ENCODE measurements around the gene CHST11.

Gene CHST11

GRCh38 chr12:104503191-104503590 is 46.4 kb downstream of the CHST11 start:
- no peak for DNase-seq (ENCODE audit: low read depth in 2 of 2)

- no peak for DNase-seq (ENCODE audit: low read depth in 2 of 2)
Observed at GRCh38 chr12:104504146-104504545, 47.4 kb downstream of the CHST11 start.

GRCh38 chr12:104505095-104505818 is 48.5 kb downstream of the CHST11 start:
- no peak for DNase-seq (ENCODE audit: low read depth in 2 of 2)

- DNase-seq (ENCODE audit: low read depth in 2 of 2): no peak
Observed at GRCh38 chr12:104506676-104507401, 50.1 kb downstream of the CHST11 start.

GRCh38 chr12:104507672-104508071 is 50.9 kb downstream of the CHST11 start:
- DNase-seq (ENCODE audit: low read depth in 2 of 2): no peak

- no peak for DNase-seq (ENCODE audit: low read depth in 2 of 2)
Observed at GRCh38 chr12:104508752-104509446, 52.2 kb downstream of the CHST11 start.

GRCh38 chr12:104510145-104510872 is 53.6 kb downstream of the CHST11 start:
- DNase-seq (ENCODE audit: low read depth in 2 of 2): no peak

GRCh38 chr12:104510873-104511440 is 54.2 kb downstream of the CHST11 start:
- no peak for DNase-seq (ENCODE audit: low read depth in 2 of 2)

- no peak for DNase-seq (ENCODE audit: low read depth in 2 of 2)
Observed at GRCh38 chr12:104513681-104514080, 56.9 kb downstream of the CHST11 start.

- no peak for DNase-seq (ENCODE audit: low read depth in 2 of 2)
Observed at GRCh38 chr12:104514092-104514810, 57.5 kb downstream of the CHST11 start.

- no peak for DNase-seq (ENCODE audit: low read depth in 2 of 2)
Observed at GRCh38 chr12:104515899-104516298, 59.2 kb downstream of the CHST11 start.

- no peak for DNase-seq (ENCODE audit: low read depth in 2 of 2)
Observed at GRCh38 chr12:104516821-104517220, 60.1 kb downstream of the CHST11 start.

- no peak for DNase-seq (ENCODE audit: low read depth in 2 of 2)
Observed at GRCh38 chr12:104517880-104518279, 61.1 kb downstream of the CHST11 start.

GRCh38 chr12:104519190-104520019 is 62.7 kb downstream of the CHST11 start:
- no peak for DNase-seq (ENCODE audit: low read depth in 2 of 2)

GRCh38 chr12:104520242-104520900 is 63.6 kb downstream of the CHST11 start:
- no peak for DNase-seq (ENCODE audit: low read depth in 2 of 2)

GRCh38 chr12:104521731-104522130 is 65.0 kb downstream of the CHST11 start:
- DNase-seq (ENCODE audit: low read depth in 2 of 2): no peak

GRCh38 chr12:104522985-104523722 is 66.4 kb downstream of the CHST11 start:
- no peak for DNase-seq (ENCODE audit: low read depth in 2 of 2)

GRCh38 chr12:104524034-104524832 is 67.5 kb downstream of the CHST11 start:
- peak in 1 of 2 experiments; percentile 32 for DNase-seq (ENCODE audit: low read depth in 2 of 2)
